GM19043 (cell line): Measurements from ENCODE around the gene EPN3.

ENCODE experiments used
- ATAC-seq: cut with Tn5 transposase; IDR thresholded peaks from one replicate; pipeline ENCODE4 v1.9.1; 2021; ENCODE audit warnings: low read depth; ENCODE audit not compliant: unreplicated experiment

Gene EPN3

GRCh38 chr17:50547736-50548083, 15.2 kb downstream of the EPN3 start:
- ATAC-seq = no peak

- ATAC-seq = no peak
Measured at GRCh38 chr17:50548831-50549230, 16.3 kb downstream of the EPN3 start.

DNA sequence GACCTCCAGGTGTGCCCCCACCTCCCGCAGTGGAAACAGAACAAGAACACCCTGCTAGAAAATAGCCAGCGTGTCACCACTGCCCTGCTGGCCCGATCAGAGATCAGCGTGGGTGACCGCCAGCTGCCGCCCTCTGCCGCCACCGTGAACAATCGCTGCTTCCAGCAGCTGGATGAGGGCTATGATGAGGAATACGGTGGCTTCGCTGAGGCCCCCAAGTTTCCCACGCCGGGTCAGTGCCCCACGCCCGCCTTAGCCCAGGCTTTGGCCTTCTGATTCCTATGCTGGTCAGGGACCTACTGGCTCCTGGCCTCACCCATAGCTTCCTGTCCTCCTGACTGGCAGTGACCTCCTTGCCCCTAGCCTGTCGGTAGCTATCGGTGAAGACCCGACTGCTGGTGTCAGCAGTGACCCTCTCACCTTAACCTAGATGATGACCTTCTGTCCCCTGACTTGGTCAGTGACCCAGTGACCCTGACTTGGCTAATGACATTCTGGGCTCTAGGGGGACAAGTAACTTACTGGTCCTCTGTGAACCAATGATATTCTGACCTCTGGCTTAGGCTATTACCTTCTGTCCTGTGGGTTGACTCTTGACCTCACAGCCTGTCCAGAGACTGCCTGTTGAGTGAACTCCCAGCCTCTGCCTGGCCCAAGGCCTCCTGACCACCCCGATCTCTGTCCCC, 16.9 kb downstream of the EPN3 start:
- ATAC-seq = no peak

- ATAC-seq = no peak
Measured at GRCh38 chr17:50549969-50550368, 17.4 kb downstream of the EPN3 start.

DNA sequence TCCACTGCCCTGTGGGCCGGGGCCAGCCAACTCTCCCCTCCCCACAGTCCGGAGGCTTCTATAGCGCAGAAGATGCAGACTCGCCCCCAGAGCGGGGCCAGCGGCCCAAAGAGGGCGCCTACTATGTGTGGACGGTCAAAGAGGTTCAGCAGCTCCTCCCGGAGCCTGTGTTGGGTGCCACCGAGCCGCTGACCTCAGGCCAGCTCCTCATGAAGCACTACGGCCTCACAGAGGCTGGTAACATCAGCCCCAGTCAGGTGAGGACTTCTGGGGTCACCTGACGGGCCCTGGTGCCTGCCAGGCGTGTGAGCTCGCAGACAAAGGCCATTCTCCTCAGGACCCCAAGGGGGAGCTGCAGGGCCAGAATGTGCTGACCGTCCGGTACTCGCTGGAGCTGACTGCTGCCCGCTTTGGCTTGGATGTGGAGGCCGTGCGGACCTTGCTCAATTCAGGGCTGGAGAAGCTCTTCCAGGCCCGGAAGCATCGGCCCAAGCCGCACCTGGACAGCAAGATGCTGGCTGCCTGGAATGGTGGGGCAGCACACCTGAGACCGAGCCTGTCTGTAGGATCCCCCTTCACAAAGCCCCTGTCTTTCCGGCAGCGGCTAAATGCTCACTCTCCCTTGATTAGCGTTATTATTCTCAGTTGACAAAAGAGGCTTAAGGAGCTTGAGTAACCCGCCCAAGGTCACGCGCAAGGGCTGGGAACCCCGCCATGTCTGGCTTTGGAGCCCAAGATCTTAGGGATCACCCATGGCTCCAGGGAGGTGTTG, 18.3 kb downstream of the EPN3 start:
- no peak for ATAC-seq

DNA sequence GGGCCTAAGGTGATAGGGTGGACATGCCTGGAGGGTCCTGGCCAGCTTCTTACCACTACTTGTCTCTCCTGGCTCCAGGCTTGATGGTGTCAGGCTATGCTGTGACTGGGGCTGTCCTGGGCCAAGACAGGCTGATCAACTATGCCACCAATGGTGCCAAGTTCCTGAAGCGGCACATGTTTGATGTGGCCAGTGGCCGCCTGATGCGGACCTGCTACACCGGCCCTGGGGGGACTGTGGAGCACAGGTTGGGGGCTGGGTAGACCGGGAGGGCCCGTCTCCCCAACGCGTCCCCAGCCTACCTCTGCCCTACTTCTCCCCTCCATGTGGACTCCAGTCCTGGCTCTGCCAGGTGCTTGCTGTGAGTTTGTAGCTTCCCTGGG, 18.9 kb downstream of the EPN3 start:
- ATAC-seq = no peak

- no peak for ATAC-seq
Measured at GRCh38 chr17:50551884-50552283, 19.3 kb downstream of the EPN3 start.

DNA sequence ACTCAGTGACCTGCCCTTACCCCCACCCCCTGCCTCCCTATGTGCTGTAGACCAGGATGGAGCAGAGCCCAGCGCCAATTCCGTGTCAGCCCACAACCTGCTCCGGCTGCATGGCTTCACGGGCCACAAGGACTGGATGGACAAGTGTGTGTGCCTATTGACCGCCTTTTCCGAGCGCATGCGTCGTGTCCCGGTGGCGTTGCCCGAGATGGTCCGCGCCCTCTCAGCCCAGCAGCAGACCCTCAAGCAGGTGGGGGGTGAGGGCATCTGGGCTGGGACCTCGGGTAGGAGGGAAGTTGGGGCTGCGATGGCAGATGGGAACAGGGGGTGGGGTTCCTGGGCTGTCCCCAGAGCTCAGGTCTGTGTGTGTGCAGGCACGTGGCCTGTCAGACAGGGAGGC, 21.7 kb downstream of the EPN3 start:
- ATAC-seq = no peak

- no peak for ATAC-seq
Measured at GRCh38 chr17:50556803-50557202, 24.3 kb downstream of the EPN3 start.

DNA sequence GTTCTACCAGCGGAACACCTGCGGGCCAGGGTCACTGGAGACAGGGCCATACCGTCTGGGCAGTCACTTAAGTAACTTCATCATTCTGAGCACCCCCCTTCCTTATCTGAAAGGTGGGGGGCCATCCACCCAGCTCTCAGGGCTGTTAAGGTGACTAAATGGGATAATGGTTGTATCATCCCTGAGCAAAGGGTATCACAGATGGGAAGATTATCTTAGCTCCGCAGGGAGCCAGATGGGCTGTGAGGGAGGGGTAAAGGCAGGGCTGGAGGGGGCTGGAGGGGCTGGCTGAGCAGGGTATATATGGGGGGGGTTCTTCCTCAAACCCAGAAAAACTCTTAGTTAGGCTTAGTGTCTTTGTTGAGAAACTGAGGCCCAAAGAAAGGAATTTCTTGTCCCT, 25.1 kb downstream of the EPN3 start:
- ATAC-seq = no peak

DNA sequence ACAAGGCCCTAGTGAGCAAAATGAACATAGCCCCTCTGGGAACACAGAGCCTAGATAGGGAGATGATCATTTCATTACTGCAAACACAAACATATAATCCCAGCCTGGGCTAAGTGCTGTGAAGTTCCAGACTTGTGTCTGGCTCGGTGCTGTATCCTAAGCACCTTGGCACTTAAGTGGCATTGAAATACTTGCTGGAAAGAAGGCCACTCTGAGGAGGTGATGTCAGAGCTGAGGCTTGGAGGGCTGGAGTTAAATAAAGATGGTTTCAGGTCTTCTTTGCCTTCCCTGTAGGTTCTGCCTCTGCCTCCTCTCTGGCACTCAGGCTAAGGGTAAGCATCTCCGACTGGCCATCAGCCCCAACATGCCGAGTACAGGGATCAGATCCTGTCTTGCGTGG, 25.6 kb downstream of the EPN3 start:
- no peak for ATAC-seq

- ATAC-seq = no peak
Measured at GRCh38 chr17:50558581-50558940, 26.0 kb downstream of the EPN3 start.

GRCh38 chr17:50558941-50559614, 26.5 kb downstream of the EPN3 start:
- no peak for ATAC-seq

GRCh38 chr17:50559674-50560184, 27.2 kb downstream of the EPN3 start:
- no peak for ATAC-seq

- peak; percentile 92 for ATAC-seq
Measured at GRCh38 chr17:50560185-50560824, 27.8 kb downstream of the EPN3 start, which contains the start of gene CACNA1G. TSS of gene CACNA1G (plus strand) at chr17:50560715. CDS start at chr17:50561460, 745 bp downstream.

DNA sequence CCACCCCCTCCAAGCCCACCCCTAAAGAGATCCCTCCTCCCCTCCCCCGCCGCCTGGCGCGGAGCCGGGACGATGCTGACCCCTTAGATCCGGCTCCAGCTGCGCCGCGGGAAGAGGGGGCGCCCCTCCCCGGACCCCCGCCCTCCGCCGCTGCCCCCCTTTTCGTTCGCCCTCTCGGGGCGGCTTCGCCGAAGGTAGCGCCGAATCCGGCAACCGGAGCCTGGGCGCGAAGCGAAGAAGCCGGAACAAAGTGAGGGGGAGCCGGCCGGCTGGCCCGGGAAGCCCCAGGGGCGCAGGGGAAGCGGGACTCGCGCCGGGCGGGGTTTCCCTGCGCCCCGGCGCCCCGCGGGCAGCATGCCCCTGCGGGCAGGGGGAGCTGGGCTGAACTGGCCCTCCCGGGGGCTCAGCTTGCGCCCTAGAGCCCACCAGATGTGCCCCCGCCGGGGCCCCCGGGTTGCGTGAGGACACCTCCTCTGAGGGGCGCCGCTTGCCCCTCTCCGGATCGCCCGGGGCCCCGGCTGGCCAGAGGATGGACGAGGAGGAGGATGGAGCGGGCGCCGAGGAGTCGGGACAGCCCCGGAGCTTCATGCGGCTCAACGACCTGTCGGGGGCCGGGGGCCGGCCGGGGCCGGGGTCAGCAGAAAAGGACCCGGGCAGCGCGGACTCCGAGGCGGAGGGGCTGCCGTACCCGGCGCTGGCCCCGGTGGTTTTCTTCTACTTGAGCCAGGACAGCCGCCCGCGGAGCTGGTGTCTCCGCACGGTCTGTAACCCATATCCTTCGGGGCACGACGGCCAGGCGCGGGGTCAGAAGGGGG, 28.6 kb downstream of the EPN3 start:
- ATAC-seq = no peak

- no peak for ATAC-seq
Measured at GRCh38 chr17:50561746-50562141, 29.2 kb downstream of the EPN3 start.

DNA sequence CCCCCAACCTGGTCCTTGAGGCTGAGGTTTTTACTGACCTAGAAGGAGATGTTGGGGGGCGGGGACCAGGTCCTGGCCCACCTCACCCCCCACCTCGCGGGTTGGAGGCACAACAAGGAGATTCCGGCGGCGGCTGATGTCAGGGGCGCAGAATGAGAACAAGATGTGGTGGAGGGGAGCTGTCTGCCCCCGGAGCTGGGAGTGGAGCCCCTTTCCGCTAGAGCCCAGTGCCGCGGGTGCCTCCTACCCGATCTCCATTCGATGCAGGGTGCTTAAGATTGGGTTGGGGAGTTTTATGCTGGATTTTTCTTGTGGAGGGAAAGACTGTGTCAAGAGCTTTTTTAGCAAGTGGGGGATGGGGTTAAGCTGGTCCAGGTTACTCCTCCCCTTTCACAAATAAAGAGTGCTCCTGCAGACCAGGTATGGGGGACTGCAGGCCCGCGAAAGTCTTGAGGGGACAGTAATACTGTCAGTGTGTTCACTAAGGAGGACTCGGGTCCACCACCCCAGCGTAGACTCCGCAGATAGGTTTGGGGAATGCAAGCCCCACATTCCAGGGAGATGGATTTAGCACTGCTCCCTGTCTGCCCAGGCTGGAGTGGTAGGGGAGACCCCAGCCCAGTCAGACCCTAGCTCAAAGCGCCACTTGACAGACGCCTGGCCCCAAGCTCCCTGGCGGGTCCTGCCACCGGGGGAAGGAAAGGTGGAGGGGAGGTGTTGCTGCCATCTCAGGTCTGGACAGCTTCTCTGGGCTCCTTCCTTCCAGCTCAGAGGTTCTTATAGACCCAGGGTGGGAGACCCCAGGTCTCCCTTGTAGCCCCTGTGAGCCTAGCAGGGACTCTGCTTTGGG, 29.9 kb downstream of the EPN3 start:
- no peak for ATAC-seq

- ATAC-seq = no peak
Measured at GRCh38 chr17:50563092-50563511, 30.6 kb downstream of the EPN3 start.
